ENCODE results near the gene SBDS.

Gene SBDS

DNA sequence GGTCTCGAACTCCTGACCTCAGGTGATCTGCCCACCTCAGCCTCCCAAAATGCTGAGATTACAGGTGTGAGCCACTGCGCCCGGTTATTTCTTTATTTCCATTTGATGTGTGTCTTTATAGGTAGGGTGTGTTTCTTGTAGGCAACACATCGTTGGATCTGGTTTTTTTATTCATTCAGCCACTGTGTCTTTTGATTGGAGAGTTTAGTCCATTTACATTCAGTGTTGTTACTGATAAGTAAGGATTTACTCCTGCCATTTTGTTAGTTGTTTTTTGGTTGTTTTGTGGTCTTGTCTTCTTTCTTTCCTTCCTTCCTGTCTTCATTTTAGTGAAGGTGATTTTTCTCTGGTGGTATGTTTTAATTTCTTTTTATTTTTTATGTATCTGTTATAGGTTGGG, 57.4 kb downstream of the SBDS start:
- DNase-seq (ENCODE audit: low spot score): no peak

Data from AG08396 (cell line).